HG03139 (cell line): ENCODE results near the gene DCAF4.

ENCODE experiments used
- ATAC-seq: cut with Tn5 transposase; IDR thresholded peaks from one replicate; pipeline ENCODE4 v1.9.1; 2021; ENCODE audit not compliant: unreplicated experiment

DCAF4 gene, protein sequence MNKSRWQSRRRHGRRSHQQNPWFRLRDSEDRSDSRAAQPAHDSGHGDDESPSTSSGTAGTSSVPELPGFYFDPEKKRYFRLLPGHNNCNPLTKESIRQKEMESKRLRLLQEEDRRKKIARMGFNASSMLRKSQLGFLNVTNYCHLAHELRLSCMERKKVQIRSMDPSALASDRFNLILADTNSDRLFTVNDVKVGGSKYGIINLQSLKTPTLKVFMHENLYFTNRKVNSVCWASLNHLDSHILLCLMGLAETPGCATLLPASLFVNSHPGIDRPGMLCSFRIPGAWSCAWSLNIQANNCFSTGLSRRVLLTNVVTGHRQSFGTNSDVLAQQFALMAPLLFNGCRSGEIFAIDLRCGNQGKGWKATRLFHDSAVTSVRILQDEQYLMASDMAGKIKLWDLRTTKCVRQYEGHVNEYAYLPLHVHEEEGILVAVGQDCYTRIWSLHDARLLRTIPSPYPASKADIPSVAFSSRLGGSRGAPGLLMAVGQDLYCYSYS

DNA sequence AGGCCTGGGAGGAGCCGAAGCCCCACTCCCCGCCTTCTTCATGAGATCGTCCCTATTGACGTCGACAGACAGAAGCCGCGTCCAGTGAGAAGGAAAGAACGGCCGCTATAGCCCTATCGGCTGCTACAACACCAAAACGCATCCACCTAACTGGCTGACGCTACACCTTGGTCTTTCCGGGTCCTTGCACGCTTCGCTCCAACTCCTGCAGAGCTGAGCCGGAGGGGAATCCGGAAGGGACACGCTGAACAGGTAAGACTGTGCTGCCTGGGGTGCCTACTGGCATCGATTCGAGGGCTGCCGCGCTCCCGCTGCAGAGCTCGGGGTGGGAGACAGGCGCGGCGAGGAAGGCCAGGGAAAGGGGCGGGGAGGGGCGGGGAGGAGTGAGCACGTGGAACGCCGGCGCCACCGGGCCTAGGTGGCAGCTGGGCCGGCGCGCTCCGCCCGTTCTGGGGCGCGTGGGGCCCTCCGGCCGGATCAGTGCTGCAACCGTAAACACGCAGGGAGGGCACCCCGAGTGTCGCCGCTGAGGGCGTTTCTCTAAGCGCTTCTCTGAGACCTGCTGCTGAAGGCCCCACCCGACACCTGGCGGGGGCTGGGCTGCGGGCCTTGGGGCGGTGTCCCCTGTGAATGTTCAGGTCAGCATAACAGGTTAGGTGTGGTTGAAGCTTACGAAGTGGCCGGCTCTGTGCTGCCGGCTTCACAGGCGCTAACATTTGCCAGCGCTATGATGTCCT lies at the start of gene DCAF4:
DCAF4 (plus strand) TSS at position 173 of the 737 bp plus-strand sequence. CDS start 11,515 bp downstream, outside the sequence.
- peak; percentile 95 for ATAC-seq

DNA sequence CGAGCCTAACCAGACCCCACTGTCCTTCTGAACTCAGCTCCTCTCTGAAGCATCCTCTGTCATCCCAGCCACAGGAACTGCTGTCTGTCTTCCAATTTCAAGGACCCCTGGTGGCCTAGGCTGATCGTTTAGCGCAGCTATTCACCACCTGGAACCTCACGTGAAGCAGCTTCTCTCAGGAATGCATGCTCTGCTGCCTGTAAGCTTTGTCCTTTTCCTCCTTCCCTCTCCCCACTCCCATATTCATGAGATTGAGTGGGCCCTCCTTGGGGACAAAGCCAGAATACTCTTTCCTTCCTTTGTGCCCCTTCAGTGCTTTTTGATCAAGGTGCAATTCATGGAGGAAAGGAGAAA lies 49.6 kb upstream of the DCAF4 start:
- ATAC-seq, result no peak

DNA sequence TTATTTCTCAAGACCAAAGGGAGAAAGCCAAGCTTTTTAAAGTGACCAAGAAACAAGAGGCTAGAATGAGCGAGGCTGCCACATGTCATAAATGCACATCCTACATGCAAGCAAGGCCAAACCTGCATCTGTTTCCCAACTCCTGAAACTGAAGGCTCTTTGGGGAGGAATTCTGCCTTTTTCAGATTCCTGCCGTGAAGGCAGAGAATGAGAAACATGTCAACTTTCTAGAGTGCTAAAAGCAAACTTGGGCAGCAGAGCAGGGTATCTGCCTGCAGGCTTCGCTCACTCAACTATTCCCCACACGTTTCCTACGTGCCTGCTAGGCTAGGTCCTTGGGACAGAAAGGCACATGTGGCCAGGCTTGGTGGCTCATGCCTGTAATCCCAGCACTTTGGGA lies 47.5 kb upstream of the DCAF4 start:
- ATAC-seq, result no peak

DNA sequence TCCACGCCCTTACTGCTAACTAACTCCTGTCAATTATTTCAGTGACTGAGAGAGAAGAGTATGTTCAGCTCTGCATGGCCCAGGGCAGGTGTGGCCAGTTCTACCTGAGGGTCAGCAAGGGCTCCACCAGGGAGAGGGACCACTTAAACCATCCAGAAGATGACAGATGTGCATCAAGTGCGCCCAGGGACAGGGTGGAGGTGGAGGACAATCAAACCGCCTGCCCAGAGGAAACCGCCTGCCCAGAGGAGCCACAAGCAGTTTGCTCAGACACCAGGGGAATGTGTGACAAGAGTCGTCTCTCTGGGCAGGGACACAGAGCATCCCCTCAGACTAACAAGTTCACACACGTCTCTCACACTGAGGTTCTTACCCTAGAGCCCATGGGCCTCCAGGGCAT lies 46.8 kb upstream of the DCAF4 start:
- ATAC-seq, result no peak

DNA sequence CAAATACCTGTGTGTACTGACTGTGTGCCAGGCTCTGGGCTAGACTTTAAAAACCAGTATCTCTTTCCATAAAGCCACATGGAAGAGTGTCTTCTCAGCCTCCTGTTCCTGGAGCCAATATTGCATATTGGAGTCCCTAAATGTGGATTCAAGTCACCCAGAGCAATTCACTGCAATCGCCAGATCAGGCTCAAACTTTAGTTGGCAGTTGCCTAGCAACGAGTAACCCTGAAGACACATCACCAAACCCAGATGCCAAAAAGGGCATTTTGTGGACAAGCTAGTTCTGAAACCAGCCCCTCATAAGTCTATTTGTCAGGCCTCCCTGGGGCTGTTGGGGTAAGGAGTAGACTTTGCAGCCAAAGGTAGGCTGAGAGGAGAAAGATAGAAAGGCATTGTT lies 46.1 kb upstream of the DCAF4 start:
- no peak for ATAC-seq

DNA sequence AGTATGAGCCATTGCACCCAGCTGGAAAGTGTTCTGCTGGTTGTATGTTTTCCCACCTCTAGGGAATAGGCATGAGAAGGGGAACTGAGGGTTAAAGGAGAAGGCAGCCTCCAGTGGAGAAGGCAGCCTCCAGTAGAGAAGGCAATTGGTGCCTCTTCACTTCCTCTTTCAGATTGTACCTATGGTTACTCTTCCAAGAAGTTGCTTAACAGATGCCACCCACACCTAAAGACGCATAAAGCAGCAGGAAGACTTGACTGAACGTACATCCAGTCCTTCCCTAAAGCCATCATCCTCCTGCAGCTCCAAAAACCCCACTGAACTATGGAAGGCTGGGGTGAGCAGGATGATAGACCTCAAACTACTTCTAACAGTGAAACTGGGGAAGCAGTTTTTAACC lies 45.4 kb upstream of the DCAF4 start:
- ATAC-seq, result no peak

DNA sequence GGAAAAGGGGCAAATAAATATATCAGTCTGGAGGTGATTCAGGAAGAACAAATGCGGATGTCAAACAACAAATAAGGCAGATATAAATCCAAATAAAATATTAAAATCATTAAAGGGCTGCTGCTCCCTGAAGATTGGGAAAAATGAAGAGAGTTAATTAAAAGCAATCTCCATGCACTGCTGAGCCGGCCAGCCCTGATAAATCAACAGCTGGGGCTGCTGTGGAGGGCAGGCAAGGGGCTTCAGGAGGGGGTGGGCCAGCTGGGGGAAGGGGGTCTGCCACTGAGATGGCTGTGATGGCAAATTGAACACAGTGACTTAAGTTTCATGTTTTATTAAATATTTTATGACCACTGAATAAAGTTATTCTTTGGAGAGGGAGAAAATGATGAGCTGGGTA lies 44.7 kb upstream of the DCAF4 start:
- no peak for ATAC-seq

DNA sequence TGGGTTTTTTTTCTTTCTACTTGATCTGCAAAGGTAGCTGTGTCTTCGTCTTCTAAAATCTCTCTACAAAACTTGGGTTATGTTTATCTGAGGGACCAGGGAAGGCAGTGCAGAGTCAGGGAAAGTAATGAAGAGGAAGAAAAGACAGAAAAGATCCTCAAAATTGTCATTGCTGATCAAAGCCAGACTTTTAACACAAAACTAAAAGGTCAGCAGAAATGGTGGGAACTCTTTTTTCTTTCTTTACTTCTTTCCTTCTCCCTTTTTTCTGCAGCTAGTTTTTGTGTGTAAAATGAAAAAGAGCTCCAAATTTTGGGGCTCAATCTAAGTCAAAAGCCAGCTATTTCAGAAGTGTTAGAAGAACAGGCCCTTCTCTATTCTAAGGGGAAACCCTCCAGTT lies 44.2 kb upstream of the DCAF4 start:
- no peak for ATAC-seq

DNA sequence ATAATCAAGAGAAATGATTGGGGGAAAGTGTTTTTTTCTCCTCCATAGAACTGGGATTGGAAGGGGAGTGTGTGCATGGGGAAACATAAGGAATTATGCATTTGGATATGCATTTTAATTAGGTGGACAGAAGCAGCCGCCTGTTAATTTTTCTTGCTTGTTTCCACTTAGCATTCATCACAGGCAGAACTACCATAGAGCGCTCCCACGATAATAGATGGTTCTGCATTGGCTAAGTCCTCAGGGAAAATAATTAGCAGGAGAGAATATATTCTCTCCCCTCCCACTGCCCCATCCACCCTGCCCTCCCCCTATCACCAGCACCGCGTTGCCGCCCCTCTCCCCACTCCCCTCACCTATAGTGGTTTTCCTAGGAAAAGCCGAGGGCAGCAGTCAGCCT lies 43.8 kb upstream of the DCAF4 start:
- ATAC-seq, result no peak

DNA sequence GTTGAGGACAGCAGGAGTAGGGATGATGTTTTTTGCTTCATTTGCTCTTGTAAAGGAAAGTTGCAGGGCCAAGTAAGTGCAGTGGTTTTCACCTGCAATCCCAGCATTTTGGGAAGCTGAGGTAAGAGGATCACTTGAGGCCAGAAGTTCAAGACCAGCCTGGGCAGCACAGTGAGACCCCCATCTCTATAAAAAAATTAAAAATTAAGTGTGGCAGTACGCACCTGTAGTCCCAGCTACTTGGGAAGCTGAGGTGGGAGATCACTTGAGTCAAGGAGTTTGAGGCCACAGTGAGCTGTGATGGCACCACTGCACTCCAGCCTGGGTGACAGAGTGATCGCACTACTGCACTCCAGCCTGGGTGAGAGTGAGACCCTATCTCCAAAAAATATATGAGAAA lies 43.2 kb upstream of the DCAF4 start:
- ATAC-seq, result no peak

DNA sequence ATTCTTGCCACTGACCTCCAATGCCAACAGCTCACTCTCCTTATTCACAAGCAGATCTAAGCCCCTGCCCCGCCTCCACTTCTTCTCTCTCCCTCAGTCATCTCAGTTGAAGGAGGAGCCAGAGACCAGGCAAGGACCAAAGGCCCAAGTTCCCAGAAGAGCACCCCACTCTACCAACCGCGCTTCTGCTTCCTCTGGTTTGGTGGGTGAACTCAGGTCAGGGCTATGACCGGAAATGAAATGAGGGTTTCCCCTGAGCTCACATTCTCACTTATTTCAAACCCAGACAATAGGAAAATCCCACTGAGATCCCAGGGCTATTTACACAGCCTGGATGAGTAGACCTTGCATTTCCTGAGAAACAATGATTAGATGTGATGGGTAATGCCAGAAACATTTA lies 42.3 kb upstream of the DCAF4 start:
- no peak for ATAC-seq

DNA sequence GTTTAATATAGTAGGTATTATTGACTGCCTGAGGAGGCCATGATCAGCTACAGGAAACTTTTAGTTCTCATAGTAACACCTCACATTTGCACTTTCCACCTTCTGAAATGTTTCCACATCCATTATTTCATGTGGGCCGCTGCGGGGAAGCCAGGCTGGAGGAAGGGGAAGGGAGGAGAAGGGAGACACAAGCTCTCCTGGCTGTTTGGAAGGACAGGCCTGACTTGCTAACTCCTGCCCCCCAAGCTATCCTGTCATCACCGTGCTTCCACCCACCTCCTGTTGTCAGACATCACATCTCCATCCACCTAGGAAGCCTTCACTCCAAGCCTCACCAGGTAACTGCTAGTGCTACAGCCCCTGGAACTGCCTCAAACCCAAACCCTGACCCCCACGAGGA lies 41.9 kb upstream of the DCAF4 start:
- ATAC-seq, result no peak

DNA sequence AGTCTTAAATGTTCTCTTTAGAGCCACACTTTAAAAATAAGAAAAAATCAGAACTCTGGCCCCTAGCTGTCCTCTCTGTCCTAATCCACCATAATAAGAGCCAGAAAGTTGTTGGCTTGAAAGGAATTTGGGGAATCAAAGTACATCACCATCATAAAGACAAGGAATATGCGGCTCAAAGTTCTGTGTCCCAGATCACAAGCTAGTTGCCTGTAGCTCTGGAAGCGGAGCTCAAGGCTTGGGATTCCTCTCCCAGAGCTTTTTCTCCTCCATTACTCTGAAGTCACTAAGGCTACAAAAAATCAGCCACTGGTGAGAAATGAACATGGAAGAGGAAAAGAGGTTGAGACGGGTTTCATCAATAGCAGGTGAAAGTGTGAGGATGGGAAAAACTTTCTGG lies 38.8 kb upstream of the DCAF4 start:
- no peak for ATAC-seq

DNA sequence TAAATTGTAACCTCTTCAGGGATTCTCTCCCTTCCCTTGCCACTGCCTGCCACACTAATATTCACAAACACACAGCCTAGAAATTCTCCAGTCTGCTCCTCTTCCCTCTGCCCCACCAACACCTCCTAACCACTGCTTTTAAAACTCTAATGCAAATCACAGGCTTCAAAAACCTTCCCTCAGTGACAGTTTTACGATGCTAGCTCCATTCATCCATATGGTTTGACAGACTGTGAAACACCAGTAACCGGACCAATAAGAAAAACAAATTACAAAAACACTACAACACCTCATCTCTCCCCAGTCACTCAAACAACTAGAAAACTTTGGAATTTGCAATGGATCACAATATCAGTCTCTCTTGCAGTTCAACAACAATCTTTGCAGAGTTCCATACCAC lies 38.1 kb upstream of the DCAF4 start:
- ATAC-seq, result no peak

DNA sequence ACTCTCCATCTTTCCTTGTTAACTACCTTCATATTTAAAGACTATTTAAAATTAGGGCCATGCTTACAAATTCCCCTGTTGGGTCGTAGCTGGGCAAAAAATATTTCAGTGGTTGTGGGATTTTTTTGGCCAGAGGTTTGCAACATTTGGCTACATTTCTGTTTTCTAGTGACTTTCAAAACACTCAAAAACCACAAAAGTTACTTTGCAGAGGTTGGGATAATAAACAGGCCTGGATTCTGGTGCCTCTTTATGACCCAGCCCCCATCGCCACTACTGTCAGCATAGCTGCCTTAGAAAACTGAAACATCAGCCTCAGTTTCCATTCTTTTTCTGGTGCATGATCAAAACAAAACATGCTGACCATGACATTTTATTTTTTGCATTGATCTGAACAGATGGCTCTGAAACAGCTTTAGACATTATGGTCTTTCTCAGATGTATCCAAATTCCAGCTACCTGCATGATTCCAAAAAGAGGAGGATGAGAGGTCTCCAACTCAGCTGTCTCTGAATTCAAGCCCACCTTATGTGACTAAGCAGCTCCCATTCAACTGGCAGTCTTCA lies 37.5 kb upstream of the DCAF4 start:
- no peak for ATAC-seq

DNA sequence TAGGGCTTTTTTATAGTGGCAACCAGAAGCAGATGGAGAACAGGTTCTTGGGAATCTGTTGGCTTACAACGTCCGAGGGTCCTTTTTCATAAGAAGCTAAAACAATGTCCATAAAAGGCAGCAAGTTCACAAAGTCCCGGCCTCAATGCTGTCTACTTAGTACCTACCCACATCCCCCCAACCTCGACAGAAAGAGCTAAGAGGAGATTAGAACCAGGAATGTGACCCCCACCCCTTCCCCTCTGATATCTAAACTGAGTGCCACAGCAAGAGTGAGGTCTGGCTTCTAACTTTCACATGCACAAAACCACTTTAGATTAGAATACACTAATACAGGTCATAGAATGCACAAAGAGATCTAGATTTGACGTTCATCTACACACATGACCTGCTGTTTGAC lies 36.9 kb upstream of the DCAF4 start:
- ATAC-seq, result no peak

DNA sequence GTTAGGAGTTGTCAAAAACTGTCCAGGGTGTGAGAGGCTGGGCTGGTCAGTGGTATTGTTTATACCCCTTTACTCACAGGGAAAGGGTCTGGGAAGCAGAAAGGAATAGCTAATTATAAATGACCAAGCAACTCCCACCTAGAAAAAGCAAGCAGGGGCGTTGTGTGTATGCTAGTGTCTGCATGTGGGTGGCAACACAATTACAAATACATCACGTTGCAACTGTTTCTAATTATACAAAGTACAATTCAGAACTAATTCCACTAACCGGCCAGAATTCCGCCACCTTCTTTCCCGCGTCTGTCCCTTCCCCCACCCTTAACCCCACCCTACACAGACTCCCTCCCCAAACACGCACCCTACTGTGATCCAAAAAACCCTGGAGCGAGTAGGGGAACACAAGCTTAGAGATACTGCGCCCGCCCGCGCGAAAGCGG lies 34.6 kb upstream of the DCAF4 start:
- ATAC-seq, result no peak

DNA sequence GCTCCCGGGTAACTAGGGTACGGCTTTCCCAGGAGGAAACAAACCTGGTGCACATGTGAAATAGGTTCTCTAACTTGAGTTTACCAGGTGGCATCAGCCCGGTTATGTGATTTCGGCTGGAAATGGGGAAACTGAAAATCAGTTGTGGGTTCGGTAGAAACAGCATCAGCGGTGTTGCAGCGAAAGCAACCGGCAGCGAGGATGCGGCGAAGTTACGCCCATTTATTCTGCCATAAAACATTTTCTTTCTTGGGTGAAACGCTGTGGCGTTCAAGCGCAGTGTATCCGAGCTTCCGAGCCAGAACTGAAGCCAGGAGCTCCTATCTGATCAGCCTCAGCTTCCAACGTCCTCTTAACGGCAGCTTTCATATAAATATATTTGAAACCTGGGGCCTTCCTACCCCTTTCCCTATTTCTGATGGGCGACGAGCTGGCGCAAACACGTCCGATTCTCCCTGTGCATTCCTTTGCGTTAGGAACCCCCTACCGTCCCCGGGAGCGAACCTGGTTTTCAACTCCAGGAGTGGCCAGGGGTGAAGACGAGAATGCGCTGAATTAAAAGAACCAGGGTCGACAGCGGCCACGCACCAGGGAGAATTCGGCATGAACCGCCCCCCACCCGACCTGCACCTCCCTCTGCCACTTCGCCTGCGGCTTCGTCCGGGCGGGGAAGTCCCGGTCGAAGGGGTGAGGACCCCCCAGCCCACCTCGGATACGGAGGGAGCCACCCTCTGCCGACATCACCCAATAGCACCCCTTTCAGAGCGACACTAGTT lies 34.0 kb upstream of the DCAF4 start:
- ATAC-seq, result no peak

DNA sequence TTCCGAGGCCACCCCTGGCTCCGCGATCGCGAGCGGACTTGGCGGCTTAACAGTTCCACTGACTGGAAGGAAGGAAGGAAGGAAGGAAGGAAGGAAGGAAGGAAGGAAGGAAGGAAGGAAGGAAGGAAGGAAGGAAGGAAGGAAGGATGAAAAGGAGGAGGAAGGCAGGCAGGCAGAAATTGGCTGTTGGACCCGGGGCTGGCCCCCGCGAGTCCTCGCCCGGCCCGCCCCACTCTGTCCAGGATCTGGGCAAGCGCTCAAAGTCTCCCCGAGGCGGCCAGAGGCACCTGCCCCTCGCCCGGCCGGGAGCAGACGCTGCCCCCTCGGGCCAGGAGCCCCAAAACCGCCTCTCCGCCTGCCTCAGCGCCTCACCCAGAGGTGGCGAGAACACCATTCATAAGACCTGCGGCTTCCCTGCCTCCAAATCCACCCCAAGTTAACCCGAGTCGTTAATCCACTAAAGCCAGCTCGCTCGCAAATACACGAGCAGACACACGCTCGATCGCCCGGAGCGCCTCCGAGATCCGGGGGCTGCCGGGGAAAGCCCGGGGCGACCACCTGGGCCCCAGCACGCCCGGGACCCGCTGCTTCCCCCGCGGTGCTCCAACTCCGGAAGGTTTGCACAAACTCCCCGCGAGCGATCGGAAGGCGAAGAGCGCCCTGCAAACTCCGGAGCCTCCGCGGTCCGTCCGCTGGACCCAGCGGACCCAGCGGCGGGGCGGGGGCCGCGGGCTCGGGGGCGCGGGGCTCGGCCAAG lies 33.2 kb upstream of the DCAF4 start:
- no peak for ATAC-seq

DNA sequence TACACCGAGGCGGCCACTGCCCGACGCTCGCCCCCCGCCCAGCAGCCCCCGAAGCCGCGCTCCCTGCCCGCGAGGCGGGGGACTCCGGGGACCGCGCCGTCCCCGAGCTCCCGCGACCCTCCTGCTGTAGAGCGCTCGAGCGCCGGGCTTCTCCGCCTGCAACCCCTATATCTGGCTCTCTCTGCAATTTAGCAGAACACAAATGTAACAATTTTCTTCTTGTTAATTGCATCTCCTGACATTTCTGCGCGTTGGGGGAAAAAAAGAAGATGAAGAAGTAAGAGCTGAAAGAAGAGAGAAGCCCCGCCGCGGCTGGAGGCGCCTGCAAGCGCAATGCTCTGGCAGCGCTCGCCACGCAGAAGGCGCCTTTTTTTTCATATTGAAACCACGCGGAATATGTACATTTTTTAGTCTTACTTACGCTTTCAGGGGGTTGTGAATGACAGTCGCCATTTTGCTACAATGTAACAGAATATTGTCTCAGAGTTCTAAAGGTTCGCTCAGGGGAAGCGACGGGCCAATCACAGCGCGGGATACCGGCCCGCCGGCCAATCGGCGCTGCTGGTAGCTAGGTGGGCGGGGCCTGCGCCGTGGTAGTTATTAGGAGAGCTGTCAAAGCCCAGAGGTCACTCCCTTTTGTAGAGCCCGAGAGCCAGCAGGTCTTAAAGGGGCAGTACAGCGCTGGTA lies 32.5 kb upstream of the DCAF4 start, which contains the start of gene DPF3:
DPF3 (minus strand) TSS at position 466 of the 687 bp plus-strand sequence; CDS start at position 453, 13 bp downstream.
- ATAC-seq, result peak; percentile 91
